ENCODE results near the gene SF3A2.

The SF3A2 gene

DNA sequence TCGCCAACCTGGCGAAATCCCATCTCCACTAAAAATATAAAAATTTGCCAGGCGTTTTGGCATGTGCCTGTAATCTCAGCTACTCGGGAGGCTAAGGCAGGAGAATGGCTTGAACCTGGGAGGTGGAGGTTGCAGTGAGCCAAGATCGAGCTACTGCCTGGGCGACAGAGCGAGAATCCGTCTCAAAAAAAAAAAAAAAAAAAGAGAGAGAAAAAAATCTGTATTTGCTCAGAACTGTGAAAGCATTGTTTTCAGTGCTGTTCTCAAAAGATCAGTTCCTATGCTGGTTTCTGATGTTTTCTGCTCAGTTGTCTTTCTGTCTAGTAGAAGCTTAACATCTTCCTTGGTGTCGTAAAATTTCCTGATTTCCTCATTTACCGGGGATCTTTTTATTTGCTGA, 2.5 kb downstream of the SF3A2 start:
- no peaks in the 10 kb centered on the region for H3K9me2 ChIP-seq (replicated peaks; ENCODE audit: insufficient read depth, low read length)
- peak overlapping the region; percentile 97 for H3K4me2 ChIP-seq (ENCODE audit: low read depth, low read length, poor library complexity, severe bottlenecking)
- no peak overlapping the region for H2AFZ ChIP-seq (ENCODE audit: low read depth, low read length, severe bottlenecking)
- no peaks in the 10 kb centered on the region for H3K27me3 ChIP-seq (ENCODE audit: low read length)
- peaks cover 8% of the 10 kb centered on the region; the same call in 1 of the 2 replicates for H3F3A ChIP-seq (ENCODE audit: insufficient read depth)
- peak overlapping the region; percentile 9; the same call in 1 of the 2 replicates for H3K27ac ChIP-seq (ENCODE audit: low read depth, low read length)
- peaks cover 88% of the 10 kb centered on the region for H3K79me2 ChIP-seq (ENCODE audit: insufficient read depth, low read length)
- H4K20me1 ChIP-seq (ENCODE audit: low read depth, low read length) = peaks cover 8% of the 10 kb centered on the region; the same call in 1 of the 2 replicates
- H3K9me3 ChIP-seq (ENCODE audit: insufficient read depth, low read length) = no peaks in the 10 kb centered on the region
- TF ChIP-seq EZH2phosphoT487 (conservative IDR thresholded peaks at IDR 0.05; ENCODE audit: low read length) = no peak
- TF ChIP-seq, protein P1, sequence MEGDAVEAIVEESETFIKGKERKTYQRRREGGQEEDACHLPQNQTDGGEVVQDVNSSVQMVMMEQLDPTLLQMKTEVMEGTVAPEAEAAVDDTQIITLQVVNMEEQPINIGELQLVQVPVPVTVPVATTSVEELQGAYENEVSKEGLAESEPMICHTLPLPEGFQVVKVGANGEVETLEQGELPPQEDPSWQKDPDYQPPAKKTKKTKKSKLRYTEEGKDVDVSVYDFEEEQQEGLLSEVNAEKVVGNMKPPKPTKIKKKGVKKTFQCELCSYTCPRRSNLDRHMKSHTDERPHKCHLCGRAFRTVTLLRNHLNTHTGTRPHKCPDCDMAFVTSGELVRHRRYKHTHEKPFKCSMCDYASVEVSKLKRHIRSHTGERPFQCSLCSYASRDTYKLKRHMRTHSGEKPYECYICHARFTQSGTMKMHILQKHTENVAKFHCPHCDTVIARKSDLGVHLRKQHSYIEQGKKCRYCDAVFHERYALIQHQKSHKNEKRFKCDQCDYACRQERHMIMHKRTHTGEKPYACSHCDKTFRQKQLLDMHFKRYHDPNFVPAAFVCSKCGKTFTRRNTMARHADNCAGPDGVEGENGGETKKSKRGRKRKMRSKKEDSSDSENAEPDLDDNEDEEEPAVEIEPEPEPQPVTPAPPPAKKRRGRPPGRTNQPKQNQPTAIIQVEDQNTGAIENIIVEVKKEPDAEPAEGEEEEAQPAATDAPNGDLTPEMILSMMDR (IDR thresholded peaks at IDR 0.05; ENCODE audit: insufficient read depth, low read length, poor library complexity, severe bottlenecking) = no peak
- H3K36me3 ChIP-seq (ENCODE audit: low read length) = no peaks in the 10 kb centered on the region
- peak overlapping the region; percentile 95 for H3K9ac ChIP-seq (ENCODE audit: low read length)
- peak overlapping the region; percentile 90 for H3K4me3 ChIP-seq (ENCODE audit: insufficient read depth, low read length, poor library complexity, severe bottlenecking)

DNA sequence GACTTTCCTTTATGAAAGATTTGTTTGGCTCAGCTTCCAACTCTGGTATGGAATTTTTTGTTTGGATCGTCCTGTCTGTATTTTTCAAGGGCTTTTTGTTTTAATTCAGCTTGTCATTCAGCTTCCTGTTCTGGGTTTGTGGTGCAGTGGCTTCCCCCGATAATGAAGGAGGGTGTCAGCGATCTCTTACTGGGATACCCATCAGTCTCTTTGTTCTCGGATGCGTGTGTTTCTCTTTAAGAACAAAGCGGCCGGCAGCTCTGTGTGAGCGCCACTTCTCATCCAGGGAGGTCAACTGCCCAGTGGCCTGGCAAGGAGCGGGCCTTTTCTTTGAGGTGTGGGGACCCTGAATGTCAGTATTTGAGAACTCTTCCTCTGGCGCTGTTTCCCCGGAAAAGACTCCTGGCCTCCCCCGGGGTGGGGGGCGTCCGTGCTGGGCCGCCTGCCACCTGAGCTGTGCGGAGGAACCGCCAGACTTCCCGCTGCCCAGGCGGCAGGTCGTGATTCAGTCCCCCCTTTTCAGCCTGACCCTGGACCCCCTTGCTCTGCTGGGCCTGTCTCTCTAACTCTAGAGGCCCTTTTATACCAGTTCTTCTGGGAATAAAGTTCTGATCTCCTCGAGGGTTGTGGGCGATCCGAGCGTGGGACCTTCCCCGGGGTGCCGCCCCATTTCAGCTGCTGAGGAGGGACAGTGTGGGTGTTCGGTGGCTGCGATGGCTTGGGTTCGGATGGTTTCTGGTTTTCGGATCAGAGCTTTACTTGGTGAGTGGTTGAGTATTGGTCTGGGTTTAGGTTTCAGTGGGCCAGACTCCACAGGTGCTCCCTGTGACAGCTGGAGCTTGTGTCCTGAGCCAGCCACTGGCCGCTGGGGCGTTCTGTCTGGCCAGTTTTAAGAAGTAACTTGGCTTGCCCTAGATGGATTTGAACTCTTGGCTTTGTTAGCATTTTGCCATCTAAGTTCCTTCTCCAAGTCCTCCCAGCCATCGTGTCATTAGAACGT, 3.4 kb downstream of the SF3A2 start:
- no peaks in the 10 kb centered on the region for H3K36me3 ChIP-seq (ENCODE audit: low read length)
- H3K27me3 ChIP-seq (ENCODE audit: low read length) = no peaks in the 10 kb centered on the region
- H3K4me3 ChIP-seq (ENCODE audit: insufficient read depth, low read length, poor library complexity, severe bottlenecking) = peak overlapping the region; percentile 90
- H4K20me1 ChIP-seq (ENCODE audit: low read depth, low read length) = peaks cover 8% of the 10 kb centered on the region; the same call in 1 of the 2 replicates
- 0 out of 2 replicates have a peak, but pooled peaks cover 3% of the 10 kb centered on the region for H3F3A ChIP-seq (ENCODE audit: insufficient read depth)
- H3K79me2 ChIP-seq (ENCODE audit: insufficient read depth, low read length) = peaks cover 80% of the 10 kb centered on the region
- H3K9me3 ChIP-seq (ENCODE audit: insufficient read depth, low read length) = no peaks in the 10 kb centered on the region
- H3K27ac ChIP-seq (ENCODE audit: low read depth, low read length) = peak overlapping the region; percentile 9; the same call in 1 of the 2 replicates
- TF ChIP-seq, protein P1 (IDR thresholded peaks at IDR 0.05; ENCODE audit: insufficient read depth, low read length, poor library complexity, severe bottlenecking) = no peak
- no peak for TF ChIP-seq EZH2phosphoT487 (conservative IDR thresholded peaks at IDR 0.05; ENCODE audit: low read length)
- no peaks in the 10 kb centered on the region for H3K9me2 ChIP-seq (replicated peaks; ENCODE audit: insufficient read depth, low read length)
- H2AFZ ChIP-seq (ENCODE audit: low read depth, low read length, severe bottlenecking) = no peak overlapping the region
- H3K9ac ChIP-seq (ENCODE audit: low read length) = peak overlapping the region; percentile 95
- peak overlapping the region; percentile 97 for H3K4me2 ChIP-seq (ENCODE audit: low read depth, low read length, poor library complexity, severe bottlenecking)

DNA sequence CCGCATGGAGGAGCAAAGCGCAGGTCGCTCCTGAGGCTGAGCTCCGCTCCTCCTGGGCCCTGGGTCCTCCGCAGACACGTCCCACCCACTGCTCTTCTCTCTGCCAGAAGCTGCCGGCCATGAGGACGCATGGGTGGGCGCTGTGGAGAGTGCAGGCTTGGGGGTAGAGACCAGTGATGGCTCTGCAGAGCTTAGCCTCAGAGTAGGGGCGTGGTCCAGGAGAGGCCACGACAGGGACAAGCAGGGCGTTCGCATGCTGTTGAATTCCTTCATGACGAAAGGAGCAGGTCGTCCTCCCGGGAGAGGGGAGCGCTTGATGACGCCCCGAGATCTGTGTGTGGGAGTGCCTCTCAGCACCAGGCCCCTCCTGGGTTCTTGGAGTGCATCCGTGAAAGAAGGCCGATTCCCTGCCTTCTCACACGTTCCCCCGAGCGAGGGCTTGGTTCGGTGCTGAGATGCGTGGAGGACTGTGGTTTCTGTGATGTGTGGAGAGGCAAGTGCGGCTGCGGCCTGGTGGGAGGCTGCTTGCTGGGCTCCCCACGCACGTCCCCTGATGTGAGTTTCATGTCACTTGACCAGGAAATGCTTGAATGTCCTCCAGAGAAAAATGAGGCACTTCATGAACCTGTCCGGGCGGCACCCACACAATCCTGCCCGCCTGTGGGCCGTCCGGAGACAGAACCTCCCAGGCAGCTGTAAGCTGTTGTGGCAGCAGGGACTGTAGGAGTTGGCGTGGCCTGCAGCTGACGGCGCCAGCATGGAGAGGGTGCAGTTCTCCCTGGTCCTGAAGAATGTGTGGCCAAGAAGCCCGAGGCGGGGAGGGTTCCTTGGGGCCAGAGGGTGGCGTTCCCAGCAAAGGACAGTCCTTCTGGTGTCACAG, 4.5 kb downstream of the SF3A2 start:
- Histone ChIP-seq H2AFZ (ENCODE audit: low read depth, low read length, severe bottlenecking) (no peak overlapping the region), H3F3A (ENCODE audit: insufficient read depth) (no peaks in the 10 kb centered on the region), H3K79me2 (ENCODE audit: insufficient read depth, low read length) (peaks cover 70% of the 10 kb centered on the region), H3K9ac (ENCODE audit: low read length) (no peak overlapping the region), H3K9me2 (replicated peaks; ENCODE audit: insufficient read depth, low read length) (no peaks in the 10 kb centered on the region), H3K4me2 (ENCODE audit: low read depth, low read length, poor library complexity, severe bottlenecking) (no peak overlapping the region), H3K4me3 (ENCODE audit: insufficient read depth, low read length, poor library complexity, severe bottlenecking) (no peak overlapping the region), H4K20me1 (ENCODE audit: low read depth, low read length) (peaks cover 8% of the 10 kb centered on the region; the same call in 1 of the 2 replicates), H3K9me3 (ENCODE audit: insufficient read depth, low read length) (no peaks in the 10 kb centered on the region), H3K27me3 (ENCODE audit: low read length) (no peaks in the 10 kb centered on the region), H3K27ac (ENCODE audit: low read depth, low read length) (no peak overlapping the region), H3K36me3 (ENCODE audit: low read length) (no peaks in the 10 kb centered on the region)
- TF ChIP-seq, protein P1 (IDR thresholded peaks at IDR 0.05; ENCODE audit: insufficient read depth, low read length, poor library complexity, severe bottlenecking) = no peak
- no peak for TF ChIP-seq EZH2phosphoT487 (conservative IDR thresholded peaks at IDR 0.05; ENCODE audit: low read length)

All from SU-DHL-6 (cell line).